ENCODE measurements around the gene OSBPL1A. TPM values are rescaled to one million over a fixed set of nuclear protein-coding genes. Genes with fewer than 3 reads are reported as not detected.

OSBPL1A gene
- total and polyA plus RNA-seq, 2 experiments from 2014 or later: 24.6 to 31.3 TPM

GRCh38 chr18:24396082-24396633, 1.5 kb downstream of the OSBPL1A start:
- Histone ChIP-seq H3K9me2 (replicated peaks; ENCODE audit: insufficient read depth) (no peaks in the 10 kb centered on the region), H3K4me1 (ENCODE audit: insufficient read depth) (peaks cover 6% of the 10 kb centered on the region), H3K27ac (no peak overlapping the region), H3K4me3 (peak overlapping the region; percentile 57), H3K36me3 (replicated peaks; ENCODE audit: insufficient read depth, low read depth) (no peaks in the 10 kb centered on the region), H2AFZ (no peak overlapping the region), H3K9me3 (ENCODE audit: low read depth) (no peaks in the 10 kb centered on the region), H3K27me3 (no peaks in the 10 kb centered on the region), H3K4me2 (peak overlapping the region; percentile 87), H3K79me2 (peaks cover 3% of the 10 kb centered on the region), H4K20me1 (ENCODE audit: insufficient read depth, poor library complexity, severe bottlenecking) (no peaks in the 10 kb centered on the region)
- DNase-seq (ENCODE audit: low spot score): no peak
- 84% methylated on average over 8 of the region's 8 CpGs for WGBS (ENCODE audit: low lambda C conversion rate, missing lambda C conversion rate)
- TF ChIP-seq EZH2phosphoT487 (IDR thresholded peaks at IDR 0.05; ENCODE audit: low read depth, severe bottlenecking, unreplicated experiment) (no peak), EZH2 (IDR thresholded peaks at IDR 0.05; ENCODE audit: borderline replicate concordance) (no peak), CTCF (IDR thresholded peaks at IDR 0.05; ENCODE audit: poor library complexity) (no peak)

GRCh38 chr18:24395049-24395795, 2.4 kb downstream of the OSBPL1A start:
- TF ChIP-seq CTCF (IDR thresholded peaks at IDR 0.05; ENCODE audit: poor library complexity): no peak
- TF ChIP-seq EZH2 (IDR thresholded peaks at IDR 0.05; ENCODE audit: borderline replicate concordance): no peak
- no peak for TF ChIP-seq EZH2phosphoT487 (IDR thresholded peaks at IDR 0.05; ENCODE audit: low read depth, severe bottlenecking, unreplicated experiment)
- 94% methylated on average over 11 of the region's 11 CpGs for WGBS (ENCODE audit: low lambda C conversion rate, missing lambda C conversion rate)
- Histone ChIP-seq H3K9me3 (ENCODE audit: low read depth) (no peaks in the 10 kb centered on the region), H3K4me3 (no peak overlapping the region), H3K36me3 (replicated peaks; ENCODE audit: insufficient read depth, low read depth) (no peaks in the 10 kb centered on the region), H3K27ac (no peak overlapping the region), H3K4me2 (no peak overlapping the region), H3K79me2 (peaks cover 3% of the 10 kb centered on the region), H2AFZ (no peak overlapping the region), H3K4me1 (ENCODE audit: insufficient read depth) (peaks cover 6% of the 10 kb centered on the region), H3K27me3 (no peaks in the 10 kb centered on the region), H3K9me2 (replicated peaks; ENCODE audit: insufficient read depth) (no peaks in the 10 kb centered on the region), H4K20me1 (ENCODE audit: insufficient read depth, poor library complexity, severe bottlenecking) (no peaks in the 10 kb centered on the region)
- peak; percentile 16 for DNase-seq (ENCODE audit: low spot score)

- H2AFZ ChIP-seq: no peak overlapping the region
- H3K4me1 ChIP-seq (ENCODE audit: insufficient read depth): no peaks in the 10 kb centered on the region
- H3K36me3 ChIP-seq (replicated peaks; ENCODE audit: insufficient read depth, low read depth): no peaks in the 10 kb centered on the region
- no peaks in the 10 kb centered on the region for H3K79me2 ChIP-seq
- no peak for DNase-seq (ENCODE audit: low spot score)
- no peak overlapping the region for H3K4me3 ChIP-seq
- no peaks in the 10 kb centered on the region for H3K27me3 ChIP-seq
- no peaks in the 10 kb centered on the region for H3K9me2 ChIP-seq (replicated peaks; ENCODE audit: insufficient read depth)
- no peak overlapping the region for H3K27ac ChIP-seq
- no peaks in the 10 kb centered on the region for H3K9me3 ChIP-seq (ENCODE audit: low read depth)
- WGBS (ENCODE audit: low lambda C conversion rate, missing lambda C conversion rate): 69% methylated on average over 3 of the region's 3 CpGs
- no peak overlapping the region for H3K4me2 ChIP-seq
- H4K20me1 ChIP-seq (ENCODE audit: insufficient read depth, poor library complexity, severe bottlenecking): no peaks in the 10 kb centered on the region
- TF ChIP-seq CTCF (IDR thresholded peaks at IDR 0.05; ENCODE audit: poor library complexity): no peak
- TF ChIP-seq EZH2 (IDR thresholded peaks at IDR 0.05; ENCODE audit: borderline replicate concordance): no peak
- no peak for TF ChIP-seq EZH2phosphoT487 (IDR thresholded peaks at IDR 0.05; ENCODE audit: low read depth, severe bottlenecking, unreplicated experiment)
These were observed 8.7 kb downstream of the OSBPL1A start for GRCh38 chr18:24388957-24389356.
